KMS-11 (cell line): ENCODE results near the gene ERAL1.
"Not testable (repeated sequence)": the region's sequence is repeated elsewhere in the genome, so short reads cannot be mapped to it uniquely, and the experiment has no call there.

Source experiments
- H2AFZ ChIP-seq: fragments of 200-600 bp; sonication (generic); 2 replicates; pipeline ENCODE4 v1.6.1; 2016; ENCODE audit warnings: antibody characterized with exemption, mixed run types, low read depth
- H3K27ac ChIP-seq: fragments of 200-600 bp; sonication (generic); 2 replicates; pipeline ENCODE4 v1.6.1; 2016; ENCODE audit warnings: mild to moderate bottlenecking, mixed run types
- H3K27me3 ChIP-seq: fragments of 200-600 bp; sonication (generic); 2 replicates; pipeline ENCODE4 v1.6.1; 2017; ENCODE audit warnings: mild to moderate bottlenecking, low read depth, mixed run types, moderate library complexity; ENCODE audit not compliant: insufficient read depth
- H3K36me3 ChIP-seq: fragments of 200-600 bp; sonication (generic); 2 replicates; pipeline ENCODE4 v1.6.1; 2017; ENCODE audit warnings: mild to moderate bottlenecking, mixed run types; ENCODE audit not compliant: insufficient read depth
- H3K4me1 ChIP-seq: fragments of 200-600 bp; sonication (generic); 2 replicates; pipeline ENCODE4 v1.6.1; 2016; ENCODE audit warnings: mild to moderate bottlenecking, low read depth, mixed run types; ENCODE audit not compliant: poor library complexity, severe bottlenecking
- H3K4me2 ChIP-seq: fragments of 200-600 bp; sonication (generic); 2 replicates; pipeline ENCODE4 v1.7.0; 2016; ENCODE audit warnings: mild to moderate bottlenecking, mixed run types
- H3K4me3 ChIP-seq: fragments of 200-600 bp; sonication (generic); IDR thresholded peaks from 2 replicates; pipeline ENCODE4 v1.6.1; 2017; ENCODE audit warnings: low read depth, low read length, mixed read lengths; ENCODE audit not compliant: insufficient read depth
- H3K79me2 ChIP-seq: fragments of 200-600 bp; sonication (generic); 2 replicates; pipeline ENCODE4 v1.6.1; 2016; ENCODE audit warnings: low read depth, mixed run types; ENCODE audit not compliant: insufficient read depth
- H3K9ac ChIP-seq: fragments of 200-600 bp; sonication (generic); 2 replicates; pipeline ENCODE4 v1.6.1; 2016; ENCODE audit warnings: mild to moderate bottlenecking, mixed run types
- H4K20me1 ChIP-seq: fragments of 200-600 bp; sonication (generic); 2 replicates; pipeline ENCODE4 v1.6.1; 2016; ENCODE audit warnings: mild to moderate bottlenecking, mixed run types; ENCODE audit not compliant: insufficient read depth
- TF ChIP-seq, protein P1 (sequence below): fragments of 200-600 bp; sonication (generic); conservative IDR thresholded peaks from 2 replicates; pipeline ENCODE4 v1.6.1; 2017; ENCODE audit warnings: low read depth, mild to moderate bottlenecking, antibody characterized with exemption, low read length, moderate library complexity, mixed read lengths

ERAL1 gene

DNA sequence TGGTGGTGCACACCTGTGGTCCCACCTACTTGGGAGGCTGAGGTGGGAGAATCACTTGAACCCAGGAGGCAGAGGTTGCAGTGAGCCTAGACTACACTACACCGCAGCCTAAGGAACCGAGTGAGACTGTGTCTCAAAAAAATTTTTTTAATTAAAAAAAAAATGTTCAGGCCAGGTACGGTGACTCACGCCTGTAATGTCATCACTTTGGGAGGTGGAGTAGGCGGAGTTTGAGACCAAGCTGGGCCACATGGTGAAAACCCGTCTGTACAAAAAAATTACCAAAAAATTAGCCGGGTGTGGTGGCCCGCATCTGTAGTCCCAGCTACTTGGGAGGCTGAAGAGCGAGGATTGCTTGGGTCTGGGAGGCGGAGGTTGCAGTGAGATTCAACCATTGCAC is 8.6 kb upstream of the ERAL1 start:
- H3K4me1 ChIP-seq: peaks cover 7% of the 10 kb centered on the region
- peaks cover 11% of the 10 kb centered on the region; the same call in 1 of the 2 replicates for H3K79me2 ChIP-seq
- H3K4me3 ChIP-seq: no peak overlapping the region
- TF ChIP-seq, protein P1, sequence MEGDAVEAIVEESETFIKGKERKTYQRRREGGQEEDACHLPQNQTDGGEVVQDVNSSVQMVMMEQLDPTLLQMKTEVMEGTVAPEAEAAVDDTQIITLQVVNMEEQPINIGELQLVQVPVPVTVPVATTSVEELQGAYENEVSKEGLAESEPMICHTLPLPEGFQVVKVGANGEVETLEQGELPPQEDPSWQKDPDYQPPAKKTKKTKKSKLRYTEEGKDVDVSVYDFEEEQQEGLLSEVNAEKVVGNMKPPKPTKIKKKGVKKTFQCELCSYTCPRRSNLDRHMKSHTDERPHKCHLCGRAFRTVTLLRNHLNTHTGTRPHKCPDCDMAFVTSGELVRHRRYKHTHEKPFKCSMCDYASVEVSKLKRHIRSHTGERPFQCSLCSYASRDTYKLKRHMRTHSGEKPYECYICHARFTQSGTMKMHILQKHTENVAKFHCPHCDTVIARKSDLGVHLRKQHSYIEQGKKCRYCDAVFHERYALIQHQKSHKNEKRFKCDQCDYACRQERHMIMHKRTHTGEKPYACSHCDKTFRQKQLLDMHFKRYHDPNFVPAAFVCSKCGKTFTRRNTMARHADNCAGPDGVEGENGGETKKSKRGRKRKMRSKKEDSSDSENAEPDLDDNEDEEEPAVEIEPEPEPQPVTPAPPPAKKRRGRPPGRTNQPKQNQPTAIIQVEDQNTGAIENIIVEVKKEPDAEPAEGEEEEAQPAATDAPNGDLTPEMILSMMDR: no peak
- no peaks in the 10 kb centered on the region for H4K20me1 ChIP-seq
- no peak overlapping the region for H3K27ac ChIP-seq
- no peak overlapping the region for H2AFZ ChIP-seq
- H3K36me3 ChIP-seq: no peaks in the 10 kb centered on the region
- no peak overlapping the region for H3K4me2 ChIP-seq
- H3K9ac ChIP-seq: no peak overlapping the region
- H3K27me3 ChIP-seq: no peaks in the 10 kb centered on the region

DNA sequence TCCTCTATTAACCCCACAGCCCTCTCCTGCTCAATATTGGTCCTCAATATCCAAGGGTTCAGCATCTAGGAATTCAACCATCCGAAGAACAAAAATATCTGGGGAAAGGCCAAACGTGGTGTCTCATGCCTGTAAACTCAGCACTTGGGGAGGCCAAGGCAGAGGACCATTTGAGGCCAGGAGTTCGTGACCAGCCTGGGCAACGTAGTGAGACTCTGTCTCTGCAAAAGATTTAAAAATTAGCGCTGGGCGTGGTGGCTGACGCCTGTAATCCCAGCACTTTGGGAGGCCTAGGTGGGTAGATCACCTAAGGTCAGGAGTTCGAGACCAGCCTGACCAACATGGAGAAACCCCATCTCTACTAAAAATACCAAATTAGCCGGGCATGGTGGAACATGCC is 8.1 kb upstream of the ERAL1 start:
- H3K4me1 ChIP-seq, H3K36me3 ChIP-seq, H3K27ac ChIP-seq, H2AFZ ChIP-seq, H3K27me3 ChIP-seq, H3K9ac ChIP-seq, H3K4me3 ChIP-seq, H4K20me1 ChIP-seq, H3K79me2 ChIP-seq, H3K4me2 ChIP-seq: not testable (repeated sequence)

DNA sequence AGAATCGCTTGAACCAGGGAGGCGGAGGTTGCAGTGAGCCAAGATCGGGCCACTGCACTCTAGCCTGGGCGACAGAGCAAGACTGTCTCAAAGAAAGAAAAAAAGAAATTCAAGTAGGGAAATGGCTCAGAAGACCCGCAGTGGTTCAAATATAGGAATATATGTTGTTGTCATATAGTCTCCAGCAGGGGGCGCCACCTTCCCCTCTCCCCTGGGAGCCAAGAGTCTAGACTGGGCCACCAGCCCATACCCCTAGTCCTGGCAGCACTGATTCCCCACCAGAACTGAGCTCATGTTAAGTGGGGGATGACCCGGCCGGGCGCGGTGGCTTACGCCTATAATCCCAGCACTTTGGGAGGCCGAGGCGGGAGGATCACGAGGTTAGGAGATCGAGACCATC is 6.1 kb upstream of the ERAL1 start:
- H3K27ac ChIP-seq, H2AFZ ChIP-seq, H3K4me2 ChIP-seq, H3K4me3 ChIP-seq, H3K79me2 ChIP-seq, H3K9ac ChIP-seq, H3K4me1 ChIP-seq, H3K27me3 ChIP-seq, H4K20me1 ChIP-seq, H3K36me3 ChIP-seq: not testable (repeated sequence)
- TF ChIP-seq, protein P1: peak; percentile 50; the same call in 1 of the 2 replicates

DNA sequence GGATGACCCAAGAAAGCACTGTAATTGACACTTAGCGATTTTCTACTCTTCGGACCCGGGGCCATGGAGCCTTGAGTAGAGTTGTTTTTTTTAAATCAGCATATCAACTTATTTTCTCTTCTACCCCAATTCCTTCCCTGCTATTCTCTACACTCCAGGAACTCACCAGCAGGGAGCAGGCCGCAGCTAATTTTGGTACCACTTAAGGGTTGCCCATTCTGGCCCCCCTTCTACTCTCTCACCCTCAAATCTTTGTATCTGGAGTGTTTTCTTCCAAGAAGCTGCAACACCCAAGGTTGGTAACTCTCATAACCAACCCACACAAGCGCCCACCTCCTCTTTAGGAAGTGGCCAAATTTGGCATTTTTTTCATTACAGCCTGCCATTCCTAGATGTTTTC is 5.5 kb upstream of the ERAL1 start:
- Histone ChIP-seq H3K4me1 (no peaks in the 10 kb centered on the region), H3K79me2 (no peaks in the 10 kb centered on the region), H3K36me3 (no peaks in the 10 kb centered on the region), H4K20me1 (no peaks in the 10 kb centered on the region), H2AFZ (no peak overlapping the region), H3K9ac (no peak overlapping the region), H3K4me3 (no peak overlapping the region), H3K4me2 (no peak overlapping the region), H3K27me3 (no peaks in the 10 kb centered on the region), H3K27ac (no peak overlapping the region)
- TF ChIP-seq, protein P1: no peak

DNA sequence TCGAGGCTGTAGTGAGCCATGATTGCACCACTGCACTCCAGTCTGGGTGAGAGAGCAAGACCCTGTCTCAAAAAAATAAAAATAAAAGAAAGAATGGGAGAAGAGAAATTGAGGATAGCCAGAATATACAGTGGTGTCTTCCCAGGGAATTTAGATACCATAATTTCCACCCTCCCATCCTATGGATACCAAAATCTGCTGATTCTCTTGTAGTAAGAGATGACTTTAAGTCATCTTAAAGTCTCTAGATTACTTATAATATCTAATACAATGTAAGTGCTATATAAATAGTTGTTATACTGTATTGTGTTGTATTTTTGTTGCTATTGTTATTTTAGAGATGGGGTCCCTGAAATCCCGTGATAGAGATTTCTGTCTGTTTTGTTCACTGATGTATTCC is 1.5 kb upstream of the ERAL1 start:
- no peak overlapping the region for H3K4me2 ChIP-seq
- H3K9ac ChIP-seq: no peak overlapping the region
- H3K4me1 ChIP-seq: peaks cover 9% of the 10 kb centered on the region
- H3K79me2 ChIP-seq: peaks cover 7% of the 10 kb centered on the region; the same call in 1 of the 2 replicates
- no peaks in the 10 kb centered on the region for H3K27me3 ChIP-seq
- H3K4me3 ChIP-seq: no peak overlapping the region
- TF ChIP-seq, protein P1: no peak
- no peaks in the 10 kb centered on the region for H4K20me1 ChIP-seq
- H3K36me3 ChIP-seq: no peaks in the 10 kb centered on the region
- no peak overlapping the region for H3K27ac ChIP-seq
- no peak overlapping the region for H2AFZ ChIP-seq
